OCI-LY1 (cell line): ENCODE measurements around the gene DOCK1.

Source experiments
- CTCF ChIP-seq: fragments of 200-600 bp; sonication (generic), shearing (Covaris generic); IDR thresholded peaks from 2 replicates; pipeline ENCODE4 v1.5.1; 2017; ENCODE audit warnings: mild to moderate bottlenecking, antibody characterized with exemption, low read length, moderate library complexity, mixed read lengths
- EZH2 ChIP-seq: fragments of 200-600 bp; sonication (generic), shearing (Covaris generic); IDR thresholded peaks from 2 replicates; pipeline ENCODE4 v1.8.0; 2017; ENCODE audit warnings: borderline replicate concordance, mixed run types, mild to moderate bottlenecking, antibody characterized with exemption, low read length, moderate library complexity, mixed read lengths

GRCh38 chr10:126933116-126933515 is 27.9 kb downstream of the DOCK1 start:
- TF ChIP-seq CTCF: no peak
- TF ChIP-seq EZH2: no peak
